Measurements from ENCODE around the gene MCC.

- no peak for TF ChIP-seq REST (IDR thresholded peaks at IDR 0.05; ENCODE audit: insufficient replicate concordance, low read depth)
- TF ChIP-seq, protein P1, sequence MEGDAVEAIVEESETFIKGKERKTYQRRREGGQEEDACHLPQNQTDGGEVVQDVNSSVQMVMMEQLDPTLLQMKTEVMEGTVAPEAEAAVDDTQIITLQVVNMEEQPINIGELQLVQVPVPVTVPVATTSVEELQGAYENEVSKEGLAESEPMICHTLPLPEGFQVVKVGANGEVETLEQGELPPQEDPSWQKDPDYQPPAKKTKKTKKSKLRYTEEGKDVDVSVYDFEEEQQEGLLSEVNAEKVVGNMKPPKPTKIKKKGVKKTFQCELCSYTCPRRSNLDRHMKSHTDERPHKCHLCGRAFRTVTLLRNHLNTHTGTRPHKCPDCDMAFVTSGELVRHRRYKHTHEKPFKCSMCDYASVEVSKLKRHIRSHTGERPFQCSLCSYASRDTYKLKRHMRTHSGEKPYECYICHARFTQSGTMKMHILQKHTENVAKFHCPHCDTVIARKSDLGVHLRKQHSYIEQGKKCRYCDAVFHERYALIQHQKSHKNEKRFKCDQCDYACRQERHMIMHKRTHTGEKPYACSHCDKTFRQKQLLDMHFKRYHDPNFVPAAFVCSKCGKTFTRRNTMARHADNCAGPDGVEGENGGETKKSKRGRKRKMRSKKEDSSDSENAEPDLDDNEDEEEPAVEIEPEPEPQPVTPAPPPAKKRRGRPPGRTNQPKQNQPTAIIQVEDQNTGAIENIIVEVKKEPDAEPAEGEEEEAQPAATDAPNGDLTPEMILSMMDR (IDR thresholded peaks at IDR 0.05; ENCODE audit: insufficient read depth, low read length): no peak
- no peak for TF ChIP-seq POLR2AphosphoS5 (IDR thresholded peaks at IDR 0.05; ENCODE audit: low read depth)
- no peak for TF ChIP-seq SPI1 (IDR thresholded peaks at IDR 0.05; ENCODE audit: borderline replicate concordance, low read depth)
- no peak for TF ChIP-seq GABPA (IDR thresholded peaks at IDR 0.05; ENCODE audit: low read depth)
These were observed 54.2 kb downstream of the MCC start for GRCh38 chr5:113433862-113434612.
